HG02943 (cell line): ENCODE results near the gene DUSP5.

Source experiments
- ATAC-seq: cut with Tn5 transposase; IDR thresholded peaks from one replicate; pipeline ENCODE4 v1.9.1; 2021; ENCODE audit warnings: mild to moderate bottlenecking, low read depth, moderate library complexity; ENCODE audit not compliant: unreplicated experiment

Gene DUSP5

GRCh38 chr10:110539091-110539490 lies 41.4 kb downstream of the DUSP5 start:
- ATAC-seq = no peak

- no peak for ATAC-seq
Observed at GRCh38 chr10:110540031-110540430, 42.3 kb downstream of the DUSP5 start.

GRCh38 chr10:110544958-110545537 lies 47.3 kb downstream of the DUSP5 start:
- ATAC-seq = no peak

- ATAC-seq = no peak
Observed at GRCh38 chr10:110546077-110546476, 48.4 kb downstream of the DUSP5 start.

GRCh38 chr10:110546499-110547110 lies 48.9 kb downstream of the DUSP5 start:
- no peak for ATAC-seq

GRCh38 chr10:110547139-110547761 lies 49.5 kb downstream of the DUSP5 start:
- no peak for ATAC-seq

- no peak for ATAC-seq
Observed at GRCh38 chr10:110548002-110548401, 50.3 kb downstream of the DUSP5 start.

- no peak for ATAC-seq
Observed at GRCh38 chr10:110549211-110549610, 51.5 kb downstream of the DUSP5 start.

- no peak for ATAC-seq
Observed at GRCh38 chr10:110553905-110554304, 56.2 kb downstream of the DUSP5 start.

- ATAC-seq = no peak
Observed at GRCh38 chr10:110556296-110556695, 58.6 kb downstream of the DUSP5 start.

GRCh38 chr10:110556969-110557601 lies 59.4 kb downstream of the DUSP5 start:
- ATAC-seq = no peak

- no peak for ATAC-seq
Observed at GRCh38 chr10:110558041-110558440, 60.3 kb downstream of the DUSP5 start.

GRCh38 chr10:110560012-110560411 lies 62.3 kb downstream of the DUSP5 start:
- no peak for ATAC-seq
